Measurements from ENCODE around the gene ZCCHC3. TPM values are rescaled to one million over a fixed set of nuclear protein-coding genes. Genes with fewer than 3 reads are reported as not detected.
"Not testable (repeated sequence)": the region's sequence is repeated elsewhere in the genome, so short reads cannot be mapped to it uniquely, and the experiment has no call there.

Gene ZCCHC3
- total RNA-seq, 1 donor from 2014 or later: 16.0 TPM

DNA sequence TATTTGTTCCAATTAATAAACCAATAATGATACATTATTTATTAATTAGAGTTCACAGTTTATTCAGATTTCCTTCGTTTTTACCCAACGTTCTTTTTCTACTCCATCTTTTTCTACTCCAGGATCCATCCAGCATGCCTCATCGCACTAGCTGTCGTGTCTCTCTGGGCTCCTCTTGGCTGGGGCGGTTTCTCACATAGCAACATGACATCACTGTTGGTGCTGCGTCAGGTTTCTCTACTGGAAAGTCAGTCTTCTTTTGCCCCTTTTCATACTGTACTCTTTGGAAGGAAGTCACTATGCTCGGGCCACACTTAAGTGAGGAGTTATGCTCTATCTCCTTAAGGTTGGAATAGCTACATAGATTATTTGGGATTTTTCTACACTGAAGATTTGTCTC lies 14.2 kb downstream of the ZCCHC3 start:
- DNase-seq (ENCODE audit: low spot score): no peak

DNA sequence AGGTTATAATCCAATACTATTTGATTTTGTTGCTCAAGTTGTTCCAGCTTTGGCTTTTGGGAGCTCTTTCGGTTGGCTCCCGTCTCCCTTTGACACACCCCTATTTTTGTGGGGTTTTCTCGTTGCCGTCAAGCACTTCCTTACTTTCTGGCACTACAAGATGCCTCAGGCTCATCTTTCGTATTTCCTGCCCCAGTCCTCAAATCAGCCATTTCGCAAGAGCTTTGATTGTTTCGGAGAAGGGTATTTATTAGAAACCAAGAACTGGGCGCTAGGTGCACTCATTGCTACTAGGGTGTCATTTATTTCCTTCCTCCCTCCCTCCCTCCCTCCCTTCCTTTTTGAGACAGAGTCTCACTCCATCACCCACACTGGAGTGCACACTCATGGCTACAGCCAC lies 14.7 kb downstream of the ZCCHC3 start:
- no peak for DNase-seq (ENCODE audit: low spot score)

DNA sequence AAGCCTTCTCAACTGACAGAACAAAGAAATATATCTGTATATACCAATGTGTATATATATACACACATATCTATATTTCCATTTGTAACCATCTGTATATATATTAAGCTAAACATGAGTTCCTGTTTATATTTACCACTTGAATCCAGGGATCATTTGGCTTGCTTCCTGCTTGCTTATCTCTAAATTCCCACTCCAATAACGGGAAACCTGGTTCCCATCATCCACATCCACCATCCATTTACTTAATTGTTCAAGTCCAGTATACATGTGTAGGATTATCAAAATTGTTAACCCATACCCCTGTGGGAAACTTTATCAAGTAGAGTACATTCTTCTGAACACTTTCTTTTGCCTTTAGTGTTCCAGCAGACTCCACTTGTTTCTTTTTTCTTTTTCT lies 15.5 kb downstream of the ZCCHC3 start:
- DNase-seq (ENCODE audit: low spot score): no peak

GRCh38 chr20:313402-313801 lies 16.0 kb downstream of the ZCCHC3 start:
- DNase-seq (ENCODE audit: low spot score): no peak

DNA sequence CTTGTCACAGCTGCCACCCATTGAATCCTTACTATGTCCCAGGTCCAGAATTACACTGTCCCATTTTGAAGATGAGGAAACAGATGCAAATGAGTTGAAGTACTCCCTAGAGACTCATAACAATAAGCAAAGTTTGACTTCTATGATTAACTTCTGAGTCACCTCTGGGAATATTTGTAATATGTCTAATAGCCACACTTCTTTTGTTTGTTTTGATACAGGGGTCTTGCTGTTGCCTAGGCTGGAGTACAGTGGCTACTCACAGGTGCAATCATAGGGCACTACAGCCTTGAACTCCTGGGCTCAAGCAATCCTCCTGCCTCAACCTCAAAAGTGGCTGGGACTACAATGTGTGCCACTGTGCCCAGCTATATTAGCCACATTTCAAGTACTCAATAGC lies 16.6 kb downstream of the ZCCHC3 start:
- no peak for DNase-seq (ENCODE audit: low spot score)

- DNase-seq (ENCODE audit: low spot score): no peak
These were observed 19.1 kb downstream of the ZCCHC3 start for GRCh38 chr20:316316-317068.

- peak; percentile 92 for DNase-seq (ENCODE audit: low spot score)
These were observed 27.0 kb downstream of the ZCCHC3 start for GRCh38 chr20:324177-325044.

DNA sequence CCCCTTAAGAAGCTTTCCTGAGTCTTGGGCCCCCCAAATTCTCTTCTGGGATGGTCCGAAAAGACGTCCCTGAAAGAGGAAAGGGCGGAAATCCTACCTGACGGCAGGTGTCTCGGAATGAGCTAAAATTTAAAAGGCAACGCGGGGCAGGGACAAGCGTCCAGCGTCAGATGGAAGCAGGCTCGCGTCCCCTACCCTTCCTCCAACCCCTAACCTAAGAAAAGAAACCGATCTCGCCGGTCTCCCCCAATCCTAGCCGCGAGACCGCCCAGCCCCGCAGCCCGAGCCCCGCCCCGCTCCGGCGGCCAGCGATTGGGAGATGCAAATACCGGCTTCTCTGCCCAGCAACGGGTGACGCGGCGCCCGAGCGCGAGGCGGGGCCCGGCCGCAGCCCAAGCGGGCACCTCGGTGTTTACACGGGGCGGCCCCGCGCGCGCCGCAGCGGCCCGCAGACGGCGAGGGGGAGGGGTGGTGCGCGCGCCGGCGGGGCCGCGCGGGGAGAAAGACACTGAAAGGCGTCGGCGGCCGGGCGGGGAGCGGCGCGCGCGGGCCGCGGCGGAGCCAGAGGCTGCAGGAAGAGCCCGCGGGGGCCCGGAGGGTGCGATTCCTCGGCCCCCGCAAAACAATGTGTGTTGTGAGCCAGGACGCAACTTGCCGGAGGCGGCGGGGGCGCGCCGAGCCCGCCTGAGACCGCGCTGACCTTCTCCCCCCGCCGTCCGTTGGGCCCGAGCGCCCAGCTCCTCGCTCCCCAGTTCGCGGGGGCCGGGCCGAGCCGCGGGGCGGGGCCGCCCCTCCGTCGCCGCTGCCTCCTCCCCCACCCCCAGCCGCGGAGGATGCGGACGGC lies 27.9 kb downstream of the ZCCHC3 start, which contains the start of gene SOX12:
Gene SOX12 (plus strand): TSS at position 508 of the 844 bp plus-strand sequence. CDS start 373 bp downstream, outside the sequence.
- DNase-seq (ENCODE audit: low spot score): peak; percentile 97

- peak; percentile 76 for DNase-seq (ENCODE audit: low spot score)
These were observed 28.7 kb downstream of the ZCCHC3 start for GRCh38 chr20:325889-326644.

- peak; percentile 57 for DNase-seq (ENCODE audit: low spot score)
These were observed 29.3 kb downstream of the ZCCHC3 start for GRCh38 chr20:326645-327185.

GRCh38 chr20:327186-328026 lies 30.0 kb downstream of the ZCCHC3 start:
- DNase-seq (ENCODE audit: low spot score): peak; percentile 89

DNA sequence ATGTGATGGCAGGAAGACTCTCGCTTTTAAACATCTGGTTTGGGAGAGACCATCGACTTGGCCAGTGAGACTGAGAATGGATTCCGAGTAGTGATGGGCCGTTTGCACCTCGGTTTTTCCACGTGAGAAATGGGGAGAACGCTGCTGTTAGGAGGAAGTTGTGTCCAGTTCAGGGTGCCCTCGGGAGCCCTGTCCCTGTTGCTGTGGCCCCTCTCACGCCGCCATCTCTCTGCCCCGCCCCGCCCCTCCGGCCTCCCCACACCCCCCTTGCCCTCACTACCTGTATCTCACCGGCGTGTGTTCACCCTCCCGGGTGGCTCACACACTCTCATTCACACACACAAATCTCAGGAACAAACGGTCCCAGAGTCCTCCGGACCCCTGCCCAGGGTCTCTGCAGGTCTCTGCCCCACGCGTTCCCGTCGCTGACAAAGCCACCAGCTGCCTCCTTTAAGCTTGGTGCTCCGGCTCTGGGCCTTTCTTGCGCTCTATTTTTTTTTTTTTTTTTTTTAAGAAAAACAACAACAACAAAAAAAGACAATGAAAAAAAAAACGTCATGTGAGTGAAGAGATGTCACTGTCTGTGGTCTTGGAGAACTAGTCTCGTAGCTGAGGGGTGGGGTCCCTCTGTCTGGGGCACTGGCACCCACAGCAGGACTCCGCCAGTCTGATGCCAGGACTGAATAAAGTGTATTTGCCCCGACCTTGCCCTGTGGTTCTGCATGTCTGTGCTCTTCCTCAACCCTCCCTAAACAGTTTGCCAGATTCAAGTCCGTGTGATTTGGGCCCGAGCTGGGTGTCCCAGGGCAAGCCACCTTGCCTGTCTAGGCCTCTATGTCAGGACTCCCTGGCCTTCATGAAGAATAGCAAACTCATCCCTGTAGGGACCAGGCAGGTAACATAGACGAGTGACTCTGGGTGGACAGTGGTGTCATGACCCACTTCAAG lies 30.9 kb downstream of the ZCCHC3 start:
- no peak for DNase-seq (ENCODE audit: low spot score)

- no peak for DNase-seq (ENCODE audit: low spot score)
These were observed 31.8 kb downstream of the ZCCHC3 start for GRCh38 chr20:328975-329695.

DNA sequence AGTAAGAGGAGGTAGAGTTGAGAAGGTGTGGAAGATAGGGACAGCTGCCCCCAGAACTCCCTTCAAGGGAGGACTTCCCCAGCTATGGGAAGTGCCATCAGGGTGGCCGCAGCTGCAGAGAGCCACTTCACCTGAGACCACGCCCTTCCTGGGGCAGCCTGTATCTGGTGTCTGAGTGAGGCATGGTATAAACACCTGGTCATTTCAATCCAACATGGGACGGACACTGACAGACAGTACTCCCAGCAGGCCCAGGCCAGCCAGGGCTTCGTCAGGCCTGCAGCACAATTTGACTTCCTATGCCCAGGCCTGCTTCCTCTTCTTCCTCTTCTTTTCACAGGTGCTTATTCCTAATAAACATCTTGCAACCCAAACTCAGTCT lies 32.5 kb downstream of the ZCCHC3 start:
- no peak for DNase-seq (ENCODE audit: low spot score)

GRCh38 chr20:330233-331149 lies 33.1 kb downstream of the ZCCHC3 start:
- no peak for DNase-seq (ENCODE audit: low spot score)

- DNase-seq (ENCODE audit: low spot score): no peak
These were observed 37.2 kb downstream of the ZCCHC3 start for GRCh38 chr20:334578-334977.

- DNase-seq (ENCODE audit: low spot score): not testable (repeated sequence)
These were observed 38.7 kb downstream of the ZCCHC3 start for GRCh38 chr20:336040-336439.
